ENCODE measurements around the gene GAMT. TPM values are rescaled to one million over a fixed set of nuclear protein-coding genes. Genes with fewer than 3 reads are reported as not detected.

Gene GAMT
- total RNA-seq, 1 experiment from 2014 or later: 27.7 TPM

GRCh38 chr19:1392939-1393530 is 8.3 kb downstream of the GAMT start (continued):
- TF ChIP-seq SMAD4 (CRISPR knock-in tag; IDR thresholded peaks at IDR 0.05): no peak
- no peak for TF ChIP-seq TCF7 (CRISPR knock-in tag; IDR thresholded peaks at IDR 0.05; ENCODE audit: low read depth)
- no peak for TF ChIP-seq ATF6 (CRISPR knock-in tag; IDR thresholded peaks at IDR 0.05)

- H3K9me3 Mint-ChIP-seq: no peaks in the 10 kb centered on the region
- H3K4me3 Mint-ChIP-seq: no peak overlapping the region
- no peaks in the 10 kb centered on the region for H3K4me1 Mint-ChIP-seq
- CTCF ChIA-PET: no interaction called here
- DNase-seq (ENCODE audit: low spot score) (no peak), ATAC-seq (no peak)
- H3K27ac Mint-ChIP-seq: no peak overlapping the region
- H3K36me3 Mint-ChIP-seq: peaks cover 22% of the 10 kb centered on the region
- TF ChIP-seq CREM (CRISPR knock-in tag; IDR thresholded peaks at IDR 0.05) (no peak), NFATC4 (CRISPR knock-in tag; IDR thresholded peaks at IDR 0.05) (no peak), FOXJ3 (CRISPR knock-in tag; IDR thresholded peaks at IDR 0.05; ENCODE audit: borderline replicate concordance) (no peak), OVOL2 (CRISPR knock-in tag; IDR thresholded peaks at IDR 0.05; ENCODE audit: borderline replicate concordance) (no peak), MAX (CRISPR knock-in tag; IDR thresholded peaks at IDR 0.05) (no peak), ERG (CRISPR knock-in tag; IDR thresholded peaks at IDR 0.05) (no peak), NR3C1 (CRISPR knock-in tag; conservative IDR thresholded peaks at IDR 0.05; ENCODE audit: low read depth) (no peak), ZNF219 (CRISPR knock-in tag; IDR thresholded peaks at IDR 0.05; ENCODE audit: borderline replicate concordance) (no peak), ESRRA (CRISPR knock-in tag; IDR thresholded peaks at IDR 0.05; ENCODE audit: borderline replicate concordance) (no peak), E2F5 (CRISPR knock-in tag; IDR thresholded peaks at IDR 0.05) (no peak), FOXP4 (CRISPR knock-in tag; IDR thresholded peaks at IDR 0.05) (no peak), ZNF281 (CRISPR knock-in tag; IDR thresholded peaks at IDR 0.05) (no peak), ZSCAN18 (CRISPR knock-in tag; IDR thresholded peaks at IDR 0.05) (no peak), TEAD1 (CRISPR knock-in tag; IDR thresholded peaks at IDR 0.05) (no peak), ELF4 (CRISPR knock-in tag; IDR thresholded peaks at IDR 0.05; ENCODE audit: low read depth) (no peak), ETV6 (CRISPR knock-in tag; IDR thresholded peaks at IDR 0.05) (no peak), GRHL2 (CRISPR knock-in tag; IDR thresholded peaks at IDR 0.05; ENCODE audit: insufficient replicate concordance, severe bottlenecking) (no peak)
- POLR2A ChIA-PET: no interaction called here
- H3K27me3 Mint-ChIP-seq (ENCODE audit: low read depth): no peaks in the 10 kb centered on the region
These were observed 8.9 kb downstream of the GAMT start for GRCh38 chr19:1392407-1392806.
